RWPE2 (cell line): ENCODE results near the gene OSGEPL1.

ENCODE experiments used
- ATAC-seq: fragments of 200-7000 bp; cut with Tn5 transposase; 3 replicates; pipeline ENCODE4 v1.9.1; 2021; ENCODE audit warnings: low read depth
- DNase-seq: peaks from one replicate; pipeline ENCODE4 v3.0.0-alpha.2; 2020; ENCODE audit warnings: low spot score
- H3K27ac ChIP-seq: fragments of 450-650 bp; 2 replicates; pipeline ENCODE4 v1.5.1; 2017; ENCODE audit warnings: mild to moderate bottlenecking; ENCODE audit not compliant: poor library complexity, severe bottlenecking
- H3K27me3 ChIP-seq: fragments of 250-450 bp; sonication (Bioruptor Pico); 2 replicates; pipeline ENCODE4 v1.5.1; 2021; ENCODE audit warnings: mild to moderate bottlenecking, moderate library complexity; ENCODE audit not compliant: insufficient read depth, poor library complexity, severe bottlenecking
- H3K36me3 ChIP-seq: fragments of 250-450 bp; sonication (Bioruptor Pico); 2 replicates; pipeline ENCODE4 v1.5.1; 2020; ENCODE audit warnings: low read depth, mild to moderate bottlenecking, moderate library complexity
- H3K4me1 ChIP-seq: fragments of 250-450 bp; sonication (Bioruptor Pico); 2 replicates; pipeline ENCODE4 v1.5.1; 2021; ENCODE audit warnings: mild to moderate bottlenecking, moderate library complexity; ENCODE audit not compliant: insufficient read depth, poor library complexity, severe bottlenecking
- H3K4me3 ChIP-seq: fragments of 250-450 bp; sonication (Bioruptor Pico); 2 replicates; pipeline ENCODE4 v1.5.1; 2021; ENCODE audit warnings: mild to moderate bottlenecking, moderate library complexity; ENCODE audit not compliant: severe bottlenecking
- H3K9me3 ChIP-seq: fragments of 250-450 bp; sonication (Bioruptor Pico); 2 replicates; pipeline ENCODE4 v1.5.1; 2021; ENCODE audit warnings: mild to moderate bottlenecking, moderate library complexity; ENCODE audit not compliant: severe bottlenecking
- CTCF ChIP-seq: fragments of 450-650 bp; IDR thresholded peaks from one replicate; pipeline ENCODE4 v1.5.1; 2017; ENCODE audit warnings: mild to moderate bottlenecking, moderate library complexity; ENCODE audit not compliant: poor library complexity, severe bottlenecking

The OSGEPL1 gene

GRCh38 chr2:189783927-189784867, 21.6 kb upstream of the OSGEPL1 start, which contains the start of the genes ORMDL1 and PMS1:
ORMDL1 (minus strand) TSS chr2:189784339; CDS start chr2:189782595, 1,744 bp downstream.
PMS1 (plus strand) TSS chr2:189784450; CDS start chr2:189791810, 7,360 bp downstream.
- H3K4me3 ChIP-seq, result peak within 1 kb of the TSS; percentile 67

GRCh38 chr2:189783451-189783926, 20.9 kb upstream of the OSGEPL1 start:
- no peaks in the 10 kb centered on the region for H3K4me1 ChIP-seq
- H3K27ac ChIP-seq, result peak overlapping the region; percentile 65
- ATAC-seq (peak; percentile 31), DNase-seq (no peak)
- no peaks in the 10 kb centered on the region for H3K9me3 ChIP-seq
- no peak for TF ChIP-seq CTCF
- H3K36me3 ChIP-seq, result peaks cover 72% of the 10 kb centered on the region
- no peaks in the 10 kb centered on the region for H3K27me3 ChIP-seq
- peak overlapping the region; percentile 67 for H3K4me3 ChIP-seq

More at GRCh38 chr2:189783927-189784867, 21.6 kb upstream of the OSGEPL1 start, which contains the start of the genes ORMDL1 and PMS1:
- DNase-seq (peak; percentile 94), ATAC-seq (peak; percentile 94)
- H3K4me1 ChIP-seq, result no peaks in the 10 kb centered on the region
- H3K36me3 ChIP-seq, result peaks cover 72% of the 10 kb centered on the region
- H3K9me3 ChIP-seq, result no peaks in the 10 kb centered on the region
- peak within 1 kb of the TSS; percentile 65 for H3K27ac ChIP-seq
- no peak for TF ChIP-seq CTCF
- H3K27me3 ChIP-seq, result no peaks in the 10 kb centered on the region

- no peak for DNase-seq
- Histone ChIP-seq H3K9me3 (no peaks in the 10 kb centered on the region), H3K4me1 (no peaks in the 10 kb centered on the region), H3K4me3 (no peak overlapping the region), H3K36me3 (peaks cover 75% of the 10 kb centered on the region), H3K27ac (no peak overlapping the region), H3K27me3 (no peaks in the 10 kb centered on the region)
- no peak for TF ChIP-seq CTCF
- no peak for ATAC-seq
Observed at GRCh38 chr2:189782221-189782671, 19.7 kb upstream of the OSGEPL1 start.

GRCh38 chr2:189772212-189772611, 9.6 kb upstream of the OSGEPL1 start:
- TF ChIP-seq CTCF, result no peak
- Histone ChIP-seq H3K4me1 (no peaks in the 10 kb centered on the region), H3K27ac (no peak overlapping the region), H3K4me3 (no peak overlapping the region), H3K27me3 (no peaks in the 10 kb centered on the region), H3K36me3 (peaks cover 88% of the 10 kb centered on the region), H3K9me3 (no peaks in the 10 kb centered on the region)
- ATAC-seq (no peak), DNase-seq (no peak)
